PFSK-1 (cell line): ENCODE results near the gene FEZ2.

ENCODE experiments used
- FOXP2 ChIP-seq: optimal IDR thresholded peaks from 2 replicates; pipeline ENCODE3; 2011; ENCODE audit warnings: borderline replicate concordance, control low read depth, inconsistent platforms; ENCODE audit not compliant: insufficient read depth; ENCODE audit errors: extremely low read length, extremely low read depth
- POLR2AphosphoS5 ChIP-seq: IDR thresholded peaks from 2 replicates; pipeline ENCODE4 v1.6.1; 2012; ENCODE audit warnings: low read depth, mild to moderate bottlenecking, control low read depth, low read length, moderate library complexity
- SIN3A ChIP-seq: IDR thresholded peaks from 2 replicates; pipeline ENCODE4 v1.6.1; 2012; ENCODE audit warnings: mild to moderate bottlenecking, low read length, moderate library complexity, borderline replicate concordance; ENCODE audit not compliant: insufficient read depth
- TAF1 ChIP-seq: IDR thresholded peaks from 2 replicates; pipeline ENCODE4 v1.6.1; 2012; ENCODE audit warnings: low read length, control low read depth, borderline replicate concordance; ENCODE audit not compliant: insufficient read depth
- TF ChIP-seq, protein P1 (sequence below), 2 experiments: IDR thresholded peaks; 2 replicates each; pipeline versions ENCODE4 v1.6.1 to v1.8.0; 2011 to 2012; ENCODE audit warnings: low read depth in 2 of 2, low read length in 2 of 2, control low read depth in 1 of 2, inconsistent platforms in 1 of 2, mild to moderate bottlenecking in 1 of 2, moderate library complexity in 1 of 2; ENCODE audit not compliant: insufficient read depth in 1 of 2

The FEZ2 gene

GRCh38 chr2:36516136-36516870 lies 81.7 kb downstream of the FEZ2 start:
- TF ChIP-seq SIN3A: no peak
- TF ChIP-seq, protein P1, sequence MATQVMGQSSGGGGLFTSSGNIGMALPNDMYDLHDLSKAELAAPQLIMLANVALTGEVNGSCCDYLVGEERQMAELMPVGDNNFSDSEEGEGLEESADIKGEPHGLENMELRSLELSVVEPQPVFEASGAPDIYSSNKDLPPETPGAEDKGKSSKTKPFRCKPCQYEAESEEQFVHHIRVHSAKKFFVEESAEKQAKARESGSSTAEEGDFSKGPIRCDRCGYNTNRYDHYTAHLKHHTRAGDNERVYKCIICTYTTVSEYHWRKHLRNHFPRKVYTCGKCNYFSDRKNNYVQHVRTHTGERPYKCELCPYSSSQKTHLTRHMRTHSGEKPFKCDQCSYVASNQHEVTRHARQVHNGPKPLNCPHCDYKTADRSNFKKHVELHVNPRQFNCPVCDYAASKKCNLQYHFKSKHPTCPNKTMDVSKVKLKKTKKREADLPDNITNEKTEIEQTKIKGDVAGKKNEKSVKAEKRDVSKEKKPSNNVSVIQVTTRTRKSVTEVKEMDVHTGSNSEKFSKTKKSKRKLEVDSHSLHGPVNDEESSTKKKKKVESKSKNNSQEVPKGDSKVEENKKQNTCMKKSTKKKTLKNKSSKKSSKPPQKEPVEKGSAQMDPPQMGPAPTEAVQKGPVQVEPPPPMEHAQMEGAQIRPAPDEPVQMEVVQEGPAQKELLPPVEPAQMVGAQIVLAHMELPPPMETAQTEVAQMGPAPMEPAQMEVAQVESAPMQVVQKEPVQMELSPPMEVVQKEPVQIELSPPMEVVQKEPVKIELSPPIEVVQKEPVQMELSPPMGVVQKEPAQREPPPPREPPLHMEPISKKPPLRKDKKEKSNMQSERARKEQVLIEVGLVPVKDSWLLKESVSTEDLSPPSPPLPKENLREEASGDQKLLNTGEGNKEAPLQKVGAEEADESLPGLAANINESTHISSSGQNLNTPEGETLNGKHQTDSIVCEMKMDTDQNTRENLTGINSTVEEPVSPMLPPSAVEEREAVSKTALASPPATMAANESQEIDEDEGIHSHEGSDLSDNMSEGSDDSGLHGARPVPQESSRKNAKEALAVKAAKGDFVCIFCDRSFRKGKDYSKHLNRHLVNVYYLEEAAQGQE (IDR thresholded peaks at IDR 0.05; ENCODE audit: insufficient read depth in 1 of 2, low read depth in 2 of 2, low read length in 2 of 2): no peak
- no peak for TF ChIP-seq TAF1
- no peak for TF ChIP-seq POLR2AphosphoS5
- no peak for TF ChIP-seq FOXP2

GRCh38 chr2:36515538-36515937 lies 82.4 kb downstream of the FEZ2 start:
- no peak for TF ChIP-seq SIN3A
- TF ChIP-seq, protein P1 (IDR thresholded peaks at IDR 0.05; ENCODE audit: insufficient read depth in 1 of 2, low read depth in 2 of 2, low read length in 2 of 2): no peak
- TF ChIP-seq FOXP2: no peak
- no peak for TF ChIP-seq POLR2AphosphoS5
- TF ChIP-seq TAF1: no peak

DNA sequence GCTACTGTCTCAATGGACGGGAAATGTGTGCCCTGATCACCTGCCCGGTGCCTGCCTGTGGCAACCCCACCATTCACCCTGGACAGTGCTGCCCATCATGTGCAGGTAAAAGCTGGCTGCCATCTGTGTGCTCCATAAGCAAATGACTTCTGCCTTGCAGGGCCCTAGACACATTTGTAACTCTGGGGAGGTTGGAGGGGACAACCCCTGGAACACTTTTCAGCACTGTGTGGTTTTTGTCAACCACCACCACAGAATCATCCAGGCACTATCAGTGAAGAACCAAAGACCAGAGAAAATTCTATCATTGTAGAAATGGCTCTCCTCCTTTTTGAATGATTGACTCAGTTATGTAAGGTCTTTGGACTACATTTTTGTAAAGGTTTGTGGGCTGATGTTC lies 84.3 kb downstream of the FEZ2 start:
- TF ChIP-seq FOXP2: no peak
- TF ChIP-seq POLR2AphosphoS5: no peak
- TF ChIP-seq SIN3A: no peak
- no peak for TF ChIP-seq TAF1
- TF ChIP-seq, protein P1 (IDR thresholded peaks at IDR 0.05; ENCODE audit: insufficient read depth in 1 of 2, low read depth in 2 of 2, low read length in 2 of 2): no peak

GRCh38 chr2:36512705-36513104 lies 85.3 kb downstream of the FEZ2 start:
- TF ChIP-seq POLR2AphosphoS5 (no peak), TAF1 (no peak)

DNA sequence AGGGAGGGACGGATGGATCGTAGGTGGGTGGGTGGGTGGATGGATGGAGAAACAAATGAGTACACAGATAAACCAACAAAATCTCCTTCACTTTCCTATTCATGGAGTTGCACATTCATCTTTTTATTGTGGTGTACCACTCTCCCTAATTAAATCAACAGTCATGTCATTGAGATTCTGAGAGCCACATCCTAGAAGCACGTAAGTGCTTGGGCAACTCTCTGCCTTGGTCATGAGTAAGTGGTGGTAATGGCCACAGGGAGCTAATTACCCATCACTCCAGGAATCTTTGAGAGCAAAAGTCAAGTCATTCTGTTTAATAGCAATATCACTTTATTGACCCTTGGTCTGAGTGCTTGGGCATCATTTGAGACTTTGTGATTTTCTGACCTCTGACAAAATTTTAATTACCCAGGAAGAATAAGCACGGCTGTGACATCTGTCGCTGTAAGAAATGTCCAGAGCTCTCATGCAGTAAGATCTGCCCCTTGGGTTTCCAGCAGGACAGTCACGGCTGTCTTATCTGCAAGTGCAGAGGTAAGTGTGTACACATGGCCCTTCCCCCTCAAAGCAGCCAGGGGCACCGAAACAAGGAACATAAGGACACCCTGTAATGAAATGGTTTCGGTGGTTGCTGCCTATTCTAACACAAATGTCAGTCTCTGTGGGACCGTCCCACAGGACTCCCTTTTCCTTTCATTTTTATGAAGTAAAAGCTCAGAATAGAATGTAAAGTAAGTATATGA lies 85.9 kb downstream of the FEZ2 start:
- TF ChIP-seq FOXP2 (no peak), TAF1 (no peak), POLR2AphosphoS5 (no peak), SIN3A (no peak)
- TF ChIP-seq, protein P1 (IDR thresholded peaks at IDR 0.05; ENCODE audit: insufficient read depth in 1 of 2, low read depth in 2 of 2, low read length in 2 of 2): no peak
